ENCODE measurements around the gene MED13L.
"Not testable (repeated sequence)": the region's sequence is repeated elsewhere in the genome, so short reads cannot be mapped to it uniquely, and the experiment has no call there.

Gene MED13L

GRCh38 chr12:116140529-116140928 is 137.0 kb downstream of the MED13L start:
- no peak for DNase-seq (ENCODE audit: low read depth in 1 of 2, low spot score in 1 of 2)
- in situ Hi-C loops (cut with HindIII; ENCODE audit: low pct_unique_long_range_greater_than_20kb, low sequenced_read_pairs), result no loop called here
- no peak for TF ChIP-seq JUND (IDR thresholded peaks at IDR 0.05; ENCODE audit: low read depth)

GRCh38 chr12:116138781-116139180 is 138.7 kb downstream of the MED13L start:
- no peak for TF ChIP-seq JUND (IDR thresholded peaks at IDR 0.05; ENCODE audit: low read depth)
- DNase-seq (ENCODE audit: low read depth in 1 of 2, low spot score in 1 of 2), result no peak
- in situ Hi-C loops (cut with HindIII; ENCODE audit: low pct_unique_long_range_greater_than_20kb, low sequenced_read_pairs), result no loop called here

GRCh38 chr12:116138364-116138763 is 139.1 kb downstream of the MED13L start:
- no peak for TF ChIP-seq JUND (IDR thresholded peaks at IDR 0.05; ENCODE audit: low read depth)
- in situ Hi-C loops (cut with HindIII; ENCODE audit: low pct_unique_long_range_greater_than_20kb, low sequenced_read_pairs), result no loop called here
- no peak for DNase-seq (ENCODE audit: low read depth in 1 of 2, low spot score in 1 of 2)

GRCh38 chr12:116137318-116137717 is 140.2 kb downstream of the MED13L start:
- DNase-seq (ENCODE audit: low read depth in 1 of 2, low spot score in 1 of 2), result no peak
- TF ChIP-seq JUND (IDR thresholded peaks at IDR 0.05; ENCODE audit: low read depth), result no peak
- in situ Hi-C loops (cut with HindIII; ENCODE audit: low pct_unique_long_range_greater_than_20kb, low sequenced_read_pairs), result no loop called here

- TF ChIP-seq JUND (IDR thresholded peaks at IDR 0.05; ENCODE audit: low read depth), result no peak
- DNase-seq (ENCODE audit: low read depth in 1 of 2, low spot score in 1 of 2), result no peak
- in situ Hi-C loops (cut with HindIII; ENCODE audit: low pct_unique_long_range_greater_than_20kb, low sequenced_read_pairs), result no loop called here
Measured at GRCh38 chr12:116136340-116136739, 141.2 kb downstream of the MED13L start.

GRCh38 chr12:116135209-116135930 is 142.1 kb downstream of the MED13L start:
- no peak for DNase-seq (ENCODE audit: low read depth in 1 of 2, low spot score in 1 of 2)
- in situ Hi-C loops (cut with HindIII; ENCODE audit: low pct_unique_long_range_greater_than_20kb, low sequenced_read_pairs), result no loop called here
- TF ChIP-seq JUND (IDR thresholded peaks at IDR 0.05; ENCODE audit: low read depth), result no peak

GRCh38 chr12:116133636-116134214 is 143.8 kb downstream of the MED13L start:
- no peak for DNase-seq (ENCODE audit: low read depth in 1 of 2, low spot score in 1 of 2)
- in situ Hi-C loops (cut with HindIII; ENCODE audit: low pct_unique_long_range_greater_than_20kb, low sequenced_read_pairs), result no loop called here
- no peak for TF ChIP-seq JUND (IDR thresholded peaks at IDR 0.05; ENCODE audit: low read depth)

GRCh38 chr12:116133149-116133548 is 144.3 kb downstream of the MED13L start:
- peak in 1 of 2 experiments; percentile 59 for DNase-seq (ENCODE audit: low read depth in 1 of 2, low spot score in 1 of 2)
- in situ Hi-C loops (cut with HindIII; ENCODE audit: low pct_unique_long_range_greater_than_20kb, low sequenced_read_pairs), result no loop called here
- no peak for TF ChIP-seq JUND (IDR thresholded peaks at IDR 0.05; ENCODE audit: low read depth)

GRCh38 chr12:116131987-116132386 is 145.5 kb downstream of the MED13L start:
- DNase-seq (ENCODE audit: low read depth in 1 of 2, low spot score in 1 of 2); in situ Hi-C loops (cut with HindIII; ENCODE audit: low pct_unique_long_range_greater_than_20kb, low sequenced_read_pairs): not testable (repeated sequence)

- in situ Hi-C loops (cut with HindIII; ENCODE audit: low pct_unique_long_range_greater_than_20kb, low sequenced_read_pairs), result no loop called here
- TF ChIP-seq JUND (IDR thresholded peaks at IDR 0.05; ENCODE audit: low read depth), result peak; percentile 38; the same call in 1 of the 2 replicates
- DNase-seq (ENCODE audit: low read depth in 1 of 2, low spot score in 1 of 2), result no peak
Measured at GRCh38 chr12:116131176-116131575, 146.3 kb downstream of the MED13L start.

GRCh38 chr12:116130431-116130830 is 147.1 kb downstream of the MED13L start:
- no peak for DNase-seq (ENCODE audit: low read depth in 1 of 2, low spot score in 1 of 2)
- in situ Hi-C loops (cut with HindIII; ENCODE audit: low pct_unique_long_range_greater_than_20kb, low sequenced_read_pairs), result no loop called here
- no peak for TF ChIP-seq JUND (IDR thresholded peaks at IDR 0.05; ENCODE audit: low read depth)

- in situ Hi-C loops (cut with HindIII; ENCODE audit: low pct_unique_long_range_greater_than_20kb, low sequenced_read_pairs), result no loop called here
- TF ChIP-seq JUND (IDR thresholded peaks at IDR 0.05; ENCODE audit: low read depth), result no peak
- DNase-seq (ENCODE audit: low read depth in 1 of 2, low spot score in 1 of 2), result no peak
Measured at GRCh38 chr12:116128779-116129178, 148.7 kb downstream of the MED13L start.

- no peak for DNase-seq (ENCODE audit: low read depth in 1 of 2, low spot score in 1 of 2)
- in situ Hi-C loops (cut with HindIII; ENCODE audit: low pct_unique_long_range_greater_than_20kb, low sequenced_read_pairs), result no loop called here
- no peak for TF ChIP-seq JUND (IDR thresholded peaks at IDR 0.05; ENCODE audit: low read depth)
Measured at GRCh38 chr12:116127859-116128258, 149.6 kb downstream of the MED13L start.

GRCh38 chr12:116126610-116127009 is 150.9 kb downstream of the MED13L start:
- in situ Hi-C loops (cut with HindIII; ENCODE audit: low pct_unique_long_range_greater_than_20kb, low sequenced_read_pairs), result no loop called here
- DNase-seq (ENCODE audit: low read depth in 1 of 2, low spot score in 1 of 2), result no peak
- no peak for TF ChIP-seq JUND (IDR thresholded peaks at IDR 0.05; ENCODE audit: low read depth)

All from T47D (cell line).